Glutamatergic neuron (in vitro differentiated cells): ENCODE measurements around the gene KCNH2. TPM values are rescaled to one million over a fixed set of nuclear protein-coding genes. Genes with fewer than 3 reads are reported as not detected.
A peak's percentile ranks its signal among the peaks of the same experiment; 100 is the strongest.

Experiments
- DNase-seq: peaks from one replicate; pipeline ENCODE4 v3.0.0; 2022
- H3K27ac Mint-ChIP-seq: one replicate; pipeline ENCODE4 v1.8.0; 2020; ENCODE audit warnings: mild to moderate bottlenecking, mixed read lengths, inconsistent platforms; ENCODE audit not compliant: unreplicated experiment
- H3K27me3 Mint-ChIP-seq: one replicate; pipeline ENCODE4 v1.8.0; 2020; ENCODE audit warnings: mild to moderate bottlenecking, moderate library complexity, mixed read lengths, inconsistent platforms; ENCODE audit not compliant: unreplicated experiment
- H3K36me3 Mint-ChIP-seq: one replicate; pipeline ENCODE4 v1.8.0; 2020; ENCODE audit warnings: mild to moderate bottlenecking, mixed read lengths, inconsistent platforms; ENCODE audit not compliant: unreplicated experiment
- H3K4me1 Mint-ChIP-seq: one replicate; pipeline ENCODE4 v1.8.0; 2020; ENCODE audit warnings: mild to moderate bottlenecking, low read depth, mixed read lengths, inconsistent platforms; ENCODE audit not compliant: unreplicated experiment
- H3K4me3 Mint-ChIP-seq: one replicate; pipeline ENCODE4 v1.8.0; 2020; ENCODE audit warnings: mild to moderate bottlenecking, mixed read lengths, inconsistent platforms; ENCODE audit not compliant: unreplicated experiment
- H3K9me3 Mint-ChIP-seq: one replicate; pipeline ENCODE4 v1.8.0; 2020; ENCODE audit warnings: mild to moderate bottlenecking, moderate library complexity, mixed read lengths, inconsistent platforms; ENCODE audit not compliant: unreplicated experiment
- total RNA-seq: library from RNA; stranded (reverse); fragmentation: NEBNext Ultra II Directional; extraction: Animal tissue kit (Norgen Biotek cat#: 25700); gene quantifications from one replicate; pipeline ENCODE4 v1.2.1, GENCODE V29; 2021; ENCODE audit not compliant: unreplicated experiment
- TF ChIP-seq, protein P1 (sequence below): fragments of 200-600 bp; sonication (generic); IDR thresholded peaks from one replicate; pipeline ENCODE4 v1.5.0; 2021; ENCODE audit not compliant: partially characterized antibody, unreplicated experiment

The KCNH2 gene
- total RNA-seq, 1 donor from 2014 or later: 73.7 TPM

DNA sequence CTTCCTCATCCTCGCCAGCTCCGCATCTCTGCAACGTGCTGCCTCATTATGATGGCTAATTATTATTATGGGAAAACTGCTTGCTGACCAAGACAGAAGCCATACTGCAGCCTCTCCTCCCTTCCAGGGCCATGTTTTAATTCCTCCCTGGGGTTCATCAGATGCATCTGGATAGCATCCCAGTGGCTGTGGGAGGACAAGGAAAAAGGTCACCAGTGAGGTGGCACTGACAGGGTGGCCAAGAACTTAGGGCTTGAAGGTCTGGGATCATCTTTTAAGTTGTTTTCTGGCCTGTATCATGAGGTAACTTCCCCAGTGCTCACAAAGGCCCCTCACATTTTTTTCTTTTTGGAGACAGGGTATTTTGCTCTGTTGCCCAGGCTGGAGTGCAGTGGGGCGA is 39.6 kb downstream of the KCNH2 start:
- TF ChIP-seq, protein P1, sequence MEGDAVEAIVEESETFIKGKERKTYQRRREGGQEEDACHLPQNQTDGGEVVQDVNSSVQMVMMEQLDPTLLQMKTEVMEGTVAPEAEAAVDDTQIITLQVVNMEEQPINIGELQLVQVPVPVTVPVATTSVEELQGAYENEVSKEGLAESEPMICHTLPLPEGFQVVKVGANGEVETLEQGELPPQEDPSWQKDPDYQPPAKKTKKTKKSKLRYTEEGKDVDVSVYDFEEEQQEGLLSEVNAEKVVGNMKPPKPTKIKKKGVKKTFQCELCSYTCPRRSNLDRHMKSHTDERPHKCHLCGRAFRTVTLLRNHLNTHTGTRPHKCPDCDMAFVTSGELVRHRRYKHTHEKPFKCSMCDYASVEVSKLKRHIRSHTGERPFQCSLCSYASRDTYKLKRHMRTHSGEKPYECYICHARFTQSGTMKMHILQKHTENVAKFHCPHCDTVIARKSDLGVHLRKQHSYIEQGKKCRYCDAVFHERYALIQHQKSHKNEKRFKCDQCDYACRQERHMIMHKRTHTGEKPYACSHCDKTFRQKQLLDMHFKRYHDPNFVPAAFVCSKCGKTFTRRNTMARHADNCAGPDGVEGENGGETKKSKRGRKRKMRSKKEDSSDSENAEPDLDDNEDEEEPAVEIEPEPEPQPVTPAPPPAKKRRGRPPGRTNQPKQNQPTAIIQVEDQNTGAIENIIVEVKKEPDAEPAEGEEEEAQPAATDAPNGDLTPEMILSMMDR: no peak
- Mint-ChIP-seq H3K36me3 (no peaks in the 10 kb centered on the region), H3K4me3 (no peak overlapping the region), H3K27me3 (peaks cover 4% of the 10 kb centered on the region), H3K4me1 (peaks cover 19% of the 10 kb centered on the region), H3K9me3 (peaks cover 4% of the 10 kb centered on the region), H3K27ac (no peak overlapping the region)
- no peak for DNase-seq

DNA sequence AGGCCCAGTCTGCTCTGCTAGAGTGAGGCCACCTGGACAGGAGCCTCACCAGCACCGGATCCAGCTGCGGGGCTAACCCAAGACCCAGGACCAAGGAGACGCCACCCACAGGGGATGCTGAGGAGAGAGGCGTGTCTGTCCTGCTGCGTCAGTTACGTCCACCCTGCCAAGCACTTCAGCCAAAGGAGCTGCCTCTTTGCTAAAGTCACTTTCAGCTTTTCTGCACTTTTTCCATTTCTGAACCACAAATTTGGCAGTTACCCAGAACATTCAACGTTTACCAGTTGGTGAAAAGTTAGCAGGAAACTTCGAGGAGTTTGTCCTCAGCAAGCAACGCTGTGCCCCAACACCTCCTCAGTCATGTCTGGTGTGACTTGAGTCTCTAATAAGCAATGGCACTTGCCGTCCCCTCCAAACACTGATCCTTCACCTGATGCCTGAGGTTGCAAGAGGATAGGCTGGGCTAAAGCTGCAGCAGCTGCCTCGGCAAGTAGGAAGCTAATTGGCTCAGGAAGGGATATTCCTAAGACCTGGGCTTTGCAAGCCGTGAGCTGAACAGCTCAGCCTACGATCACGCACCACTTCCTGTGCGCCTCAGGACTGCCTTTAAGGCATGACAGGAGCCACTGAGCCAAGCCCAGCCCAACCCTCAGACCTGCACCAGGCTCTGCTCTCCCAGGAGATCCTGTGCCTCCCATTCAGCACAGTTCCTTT is 40.1 kb downstream of the KCNH2 start:
- DNase-seq: no peak
- Mint-ChIP-seq H3K27ac (no peak overlapping the region), H3K36me3 (no peaks in the 10 kb centered on the region), H3K27me3 (peaks cover 4% of the 10 kb centered on the region), H3K4me3 (no peak overlapping the region), H3K4me1 (peaks cover 19% of the 10 kb centered on the region), H3K9me3 (peaks cover 4% of the 10 kb centered on the region)
- TF ChIP-seq, protein P1: no peak

DNA sequence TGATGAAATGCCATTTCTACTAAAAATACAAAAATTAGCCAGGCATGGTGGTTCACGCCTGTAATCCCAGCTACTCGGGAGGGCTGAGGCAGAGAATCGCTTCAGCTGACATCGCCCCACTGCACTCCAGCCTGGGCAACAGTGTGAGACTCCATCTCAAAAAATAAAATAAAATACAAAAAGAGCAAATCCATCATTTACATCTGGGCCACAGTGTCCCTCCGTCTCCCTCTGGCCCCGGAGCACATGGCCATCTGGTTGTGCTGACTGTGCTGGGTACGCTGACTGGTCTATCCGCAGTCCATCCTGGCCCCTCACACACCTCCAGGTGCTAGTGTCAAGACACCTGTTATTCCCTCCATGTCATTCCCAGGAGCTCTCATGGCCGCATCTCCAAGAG is 42.1 kb downstream of the KCNH2 start:
- H3K27me3 Mint-ChIP-seq: peaks cover 4% of the 10 kb centered on the region
- TF ChIP-seq, protein P1: no peak
- no peak overlapping the region for H3K4me3 Mint-ChIP-seq
- H3K36me3 Mint-ChIP-seq: no peaks in the 10 kb centered on the region
- H3K9me3 Mint-ChIP-seq: peaks cover 1% of the 10 kb centered on the region
- no peak overlapping the region for H3K27ac Mint-ChIP-seq
- no peak for DNase-seq
- H3K4me1 Mint-ChIP-seq: peaks cover 24% of the 10 kb centered on the region

DNA sequence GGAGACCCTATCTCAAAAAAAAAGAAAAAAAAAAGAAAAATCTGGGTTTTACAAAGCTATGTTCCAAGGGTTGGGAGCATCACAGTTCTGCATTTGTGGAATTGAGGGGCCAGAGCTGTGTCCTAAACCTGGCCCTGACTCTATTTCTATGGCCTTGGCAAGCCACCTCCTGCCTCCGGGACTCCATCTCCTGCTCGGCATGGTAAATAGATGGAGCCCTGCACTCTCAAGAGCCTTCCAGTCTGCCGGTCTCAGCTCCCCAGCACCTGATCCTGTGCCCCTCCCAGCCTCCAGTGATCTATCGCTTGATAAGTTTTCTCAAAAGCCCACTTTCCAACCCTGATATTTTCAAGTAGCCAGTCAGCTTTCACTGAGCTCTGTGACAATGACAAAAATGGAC is 43.0 kb downstream of the KCNH2 start:
- H3K9me3 Mint-ChIP-seq: peaks cover 3% of the 10 kb centered on the region
- no peak for DNase-seq
- peaks cover 22% of the 10 kb centered on the region for H3K4me1 Mint-ChIP-seq
- no peak overlapping the region for H3K27ac Mint-ChIP-seq
- TF ChIP-seq, protein P1: no peak
- H3K27me3 Mint-ChIP-seq: peaks cover 4% of the 10 kb centered on the region
- no peaks in the 10 kb centered on the region for H3K36me3 Mint-ChIP-seq
- no peak overlapping the region for H3K4me3 Mint-ChIP-seq

DNA sequence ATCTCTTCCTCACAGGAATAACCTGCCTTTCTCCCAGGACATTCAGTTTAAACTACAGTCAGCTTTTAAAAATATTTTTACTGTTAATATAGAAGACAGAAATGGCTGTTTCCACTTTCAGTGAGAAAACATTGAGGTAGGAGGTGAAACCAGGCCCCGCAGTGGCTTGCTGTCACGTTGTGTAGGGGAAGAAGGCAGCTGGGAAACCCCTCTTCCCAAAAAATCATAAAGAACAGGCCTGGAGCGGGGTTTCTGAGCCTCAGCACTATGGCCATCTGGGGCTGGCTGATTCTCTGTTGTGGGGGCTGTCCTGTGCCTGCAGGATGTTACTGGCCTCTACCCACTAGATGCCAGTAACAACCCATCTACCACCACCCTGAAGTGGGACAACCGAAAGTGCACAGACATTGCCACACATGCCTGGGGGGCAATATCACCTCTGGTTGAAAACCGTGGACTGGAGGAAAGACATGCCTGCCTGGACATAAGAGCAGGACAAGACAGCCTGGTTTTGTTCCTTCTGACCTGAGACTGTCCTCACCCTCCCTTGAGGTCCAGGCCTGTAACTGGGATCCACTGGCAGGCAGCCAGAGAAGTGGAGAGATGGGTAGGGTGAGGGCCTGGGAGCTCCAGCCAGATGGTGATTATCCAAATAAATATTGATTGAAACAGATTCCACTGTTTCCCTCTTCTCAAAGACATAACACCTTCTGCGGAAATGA is 43.9 kb downstream of the KCNH2 start:
- Mint-ChIP-seq H3K36me3 (no peaks in the 10 kb centered on the region), H3K4me3 (no peak overlapping the region), H3K9me3 (peaks cover 3% of the 10 kb centered on the region), H3K27ac (peak overlapping the region; percentile 75), H3K4me1 (peaks cover 19% of the 10 kb centered on the region), H3K27me3 (peaks cover 3% of the 10 kb centered on the region)
- no peak for DNase-seq
- TF ChIP-seq, protein P1: no peak
